SJSA1 (cell line): Measurements from ENCODE around the gene PPP2R2B. TPM values are rescaled to one million over a fixed set of nuclear protein-coding genes. Genes with fewer than 3 reads are reported as not detected.
"Not testable (repeated sequence)": the region's sequence is repeated elsewhere in the genome, so short reads cannot be mapped to it uniquely, and the experiment has no call there.

Source experiments
- DNase-seq, 2 experiments: peaks; one replicate each; pipeline ENCODE4 v3.0.0-alpha.2; 2015 to 2020; ENCODE audit warnings: low spot score in 2 of 2, low read depth in 1 of 2
- H3K27ac ChIP-seq: fragments of 250-450 bp; sonication (Bioruptor Pico); 2 replicates; pipeline ENCODE4 v1.5.1; 2020; ENCODE audit warnings: mild to moderate bottlenecking, moderate library complexity
- H3K27me3 ChIP-seq: fragments of 250-450 bp; sonication (Bioruptor Pico); replicated peaks from 2 replicates; pipeline ENCODE4 v1.5.1; 2020; ENCODE audit warnings: mild to moderate bottlenecking, moderate library complexity
- H3K36me3 ChIP-seq: fragments of 250-450 bp; sonication (Bioruptor Pico); 2 replicates; pipeline ENCODE4 v1.5.1; 2020; ENCODE audit warnings: mild to moderate bottlenecking
- H3K4me1 ChIP-seq: fragments of 250-450 bp; sonication (Bioruptor Pico); replicated peaks from 2 replicates; pipeline ENCODE4 v1.6.1; 2021; ENCODE audit warnings: mild to moderate bottlenecking
- H3K4me3 ChIP-seq: fragments of 250-450 bp; sonication (Bioruptor Pico); 2 replicates; pipeline ENCODE4 v1.5.1; 2020; ENCODE audit warnings: mild to moderate bottlenecking
- H3K9me3 ChIP-seq: fragments of 250-450 bp; sonication (Bioruptor Pico); replicated peaks from 2 replicates; pipeline ENCODE4 v1.5.1; 2020; ENCODE audit warnings: mild to moderate bottlenecking
- total RNA-seq: library from RNA; depleted of rRNA; stranded (reverse); fragments of >200 nt; shearing (Covaris generic); gene quantifications from 2 replicates; pipeline ENCODE4 v1.2.3, GENCODE V29; 2014

PPP2R2B gene
- total RNA-seq, 1 experiment from 2014 or later, result 0.13 TPM

GRCh38 chr5:146618434-146618833 lies 260.1 kb downstream of the PPP2R2B start:
- H3K36me3 ChIP-seq, result no peaks in the 10 kb centered on the region
- no peak overlapping the region for H3K4me3 ChIP-seq
- no peaks in the 10 kb centered on the region for H3K4me1 ChIP-seq
- no peak overlapping the region for H3K27ac ChIP-seq
- no peaks in the 10 kb centered on the region for H3K9me3 ChIP-seq
- DNase-seq, result no peak
- H3K27me3 ChIP-seq, result no peaks in the 10 kb centered on the region

GRCh38 chr5:146609731-146610130 lies 268.8 kb downstream of the PPP2R2B start:
- H3K4me1 ChIP-seq, H3K9me3 ChIP-seq, H3K27ac ChIP-seq, H3K36me3 ChIP-seq, H3K27me3 ChIP-seq, H3K4me3 ChIP-seq, DNase-seq: not testable (repeated sequence)

GRCh38 chr5:146607659-146608332 lies 270.8 kb downstream of the PPP2R2B start:
- no peak overlapping the region for H3K27ac ChIP-seq
- no peaks in the 10 kb centered on the region for H3K4me1 ChIP-seq
- H3K4me3 ChIP-seq, result no peak overlapping the region
- no peaks in the 10 kb centered on the region for H3K36me3 ChIP-seq
- peaks cover 6% of the 10 kb centered on the region; the same call in 1 of the 2 replicates for H3K9me3 ChIP-seq
- DNase-seq, result no peak
- H3K27me3 ChIP-seq, result no peaks in the 10 kb centered on the region

- H3K36me3 ChIP-seq, result no peaks in the 10 kb centered on the region
- no peaks in the 10 kb centered on the region for H3K4me1 ChIP-seq
- peaks cover 6% of the 10 kb centered on the region; the same call in 1 of the 2 replicates for H3K9me3 ChIP-seq
- H3K27me3 ChIP-seq, result no peaks in the 10 kb centered on the region
- DNase-seq, result no peak
- no peak overlapping the region for H3K27ac ChIP-seq
- no peak overlapping the region for H3K4me3 ChIP-seq
These were observed 271.7 kb downstream of the PPP2R2B start for GRCh38 chr5:146606893-146607292.

- Histone ChIP-seq H3K36me3 (no peaks in the 10 kb centered on the region), H3K4me3 (no peak overlapping the region), H3K27me3 (peaks cover 7% of the 10 kb centered on the region; the same call in 1 of the 2 replicates), H3K9me3 (no peaks in the 10 kb centered on the region), H3K27ac (no peak overlapping the region), H3K4me1 (no peaks in the 10 kb centered on the region)
- no peak for DNase-seq
These were observed 278.2 kb downstream of the PPP2R2B start for GRCh38 chr5:146600376-146600775.

- H3K4me3 ChIP-seq, result no peak overlapping the region
- peaks cover 10% of the 10 kb centered on the region; the same call in 1 of the 2 replicates for H3K27me3 ChIP-seq
- DNase-seq, result no peak
- H3K4me1 ChIP-seq, result no peaks in the 10 kb centered on the region
- no peak overlapping the region for H3K27ac ChIP-seq
- no peaks in the 10 kb centered on the region for H3K9me3 ChIP-seq
- no peaks in the 10 kb centered on the region for H3K36me3 ChIP-seq
These were observed 279.3 kb downstream of the PPP2R2B start for GRCh38 chr5:146599261-146599660.

GRCh38 chr5:146595088-146595487 lies 283.5 kb downstream of the PPP2R2B start:
- Histone ChIP-seq H3K27me3 (peaks cover 10% of the 10 kb centered on the region; the same call in 1 of the 2 replicates), H3K4me3 (no peak overlapping the region), H3K4me1 (no peaks in the 10 kb centered on the region), H3K27ac (no peak overlapping the region), H3K9me3 (no peaks in the 10 kb centered on the region), H3K36me3 (no peaks in the 10 kb centered on the region)
- no peak for DNase-seq

- no peaks in the 10 kb centered on the region for H3K9me3 ChIP-seq
- DNase-seq, result no peak
- H3K27ac ChIP-seq, result no peak overlapping the region
- no peak overlapping the region for H3K4me3 ChIP-seq
- H3K4me1 ChIP-seq, result no peaks in the 10 kb centered on the region
- no peaks in the 10 kb centered on the region for H3K36me3 ChIP-seq
- peaks cover 3% of the 10 kb centered on the region for H3K27me3 ChIP-seq
These were observed 286.2 kb downstream of the PPP2R2B start for GRCh38 chr5:146592352-146592751.

- H3K4me1 ChIP-seq, result no peaks in the 10 kb centered on the region
- DNase-seq, result no peak
- H3K9me3 ChIP-seq, result no peaks in the 10 kb centered on the region
- no peaks in the 10 kb centered on the region; the same call in none of the 2 replicates for H3K27me3 ChIP-seq
- H3K36me3 ChIP-seq, result no peaks in the 10 kb centered on the region
- H3K27ac ChIP-seq, result no peak overlapping the region
- H3K4me3 ChIP-seq, result no peak overlapping the region
These were observed 289.6 kb downstream of the PPP2R2B start for GRCh38 chr5:146589028-146589345.

- Histone ChIP-seq H3K27me3 (no peaks in the 10 kb centered on the region; the same call in none of the 2 replicates), H3K4me3 (no peak overlapping the region), H3K36me3 (no peaks in the 10 kb centered on the region), H3K4me1 (no peaks in the 10 kb centered on the region), H3K27ac (no peak overlapping the region), H3K9me3 (no peaks in the 10 kb centered on the region)
- DNase-seq, result no peak
These were observed 290.1 kb downstream of the PPP2R2B start for GRCh38 chr5:146588331-146589027.

- H3K9me3 ChIP-seq, result no peaks in the 10 kb centered on the region
These were observed 291.8 kb downstream of the PPP2R2B start for GRCh38 chr5:146586752-146587151.

GRCh38 chr5:146584750-146585149 lies 293.8 kb downstream of the PPP2R2B start:
- H3K36me3 ChIP-seq, result no peaks in the 10 kb centered on the region
- no peaks in the 10 kb centered on the region for H3K4me1 ChIP-seq
- H3K27ac ChIP-seq, result no peak overlapping the region
- no peaks in the 10 kb centered on the region for H3K9me3 ChIP-seq
- H3K4me3 ChIP-seq, result no peak overlapping the region
- DNase-seq, result no peak
- no peaks in the 10 kb centered on the region; the same call in none of the 2 replicates for H3K27me3 ChIP-seq

More at GRCh38 chr5:146586752-146587151, 291.8 kb downstream of the PPP2R2B start:
- no peaks in the 10 kb centered on the region for H3K36me3 ChIP-seq
- no peaks in the 10 kb centered on the region for H3K4me1 ChIP-seq
- H3K27me3 ChIP-seq, result no peaks in the 10 kb centered on the region; the same call in none of the 2 replicates
- no peak for DNase-seq
- no peak overlapping the region for H3K4me3 ChIP-seq
- H3K27ac ChIP-seq, result no peak overlapping the region

- Histone ChIP-seq H3K4me1 (no peaks in the 10 kb centered on the region), H3K9me3 (no peaks in the 10 kb centered on the region), H3K36me3 (no peaks in the 10 kb centered on the region), H3K27me3 (peaks cover 4% of the 10 kb centered on the region; the same call in 1 of the 2 replicates), H3K27ac (no peak overlapping the region), H3K4me3 (no peak overlapping the region)
- DNase-seq, result no peak
These were observed 296.4 kb downstream of the PPP2R2B start for GRCh38 chr5:146582051-146582596.

- no peaks in the 10 kb centered on the region for H3K4me1 ChIP-seq
These were observed 298.3 kb downstream of the PPP2R2B start for GRCh38 chr5:146580237-146580636.

More at GRCh38 chr5:146580237-146580636, 298.3 kb downstream of the PPP2R2B start:
- no peak for DNase-seq
- H3K36me3 ChIP-seq, result no peaks in the 10 kb centered on the region
- H3K27me3 ChIP-seq, result peaks cover 4% of the 10 kb centered on the region; the same call in 1 of the 2 replicates
- no peak overlapping the region for H3K4me3 ChIP-seq
- H3K27ac ChIP-seq, result no peak overlapping the region
- 0 out of 2 replicates have a peak, but pooled peaks cover 3% of the 10 kb centered on the region for H3K9me3 ChIP-seq
